T47D (cell line): ENCODE results near the gene KCNQ1.

Experiments
- DNase-seq, 2 experiments: peaks; one replicate each; pipeline versions ENCODE4 v3.0.0 to v3.0.0-alpha.2; 2011 to 2012; ENCODE audit warnings: low read depth in 1 of 2, low spot score in 1 of 2
- JUND ChIP-seq: IDR thresholded peaks from 2 replicates; pipeline ENCODE4 v1.6.1; 2012; ENCODE audit warnings: low read depth
- in situ Hi-C: cut with HindIII; loops from 2 replicates; pipeline ENCODE4 v1.10.0; 2016; ENCODE audit warnings: low sequenced_read_pairs, low pct_unique_long_range_greater_than_20kb

Gene KCNQ1

DNA sequence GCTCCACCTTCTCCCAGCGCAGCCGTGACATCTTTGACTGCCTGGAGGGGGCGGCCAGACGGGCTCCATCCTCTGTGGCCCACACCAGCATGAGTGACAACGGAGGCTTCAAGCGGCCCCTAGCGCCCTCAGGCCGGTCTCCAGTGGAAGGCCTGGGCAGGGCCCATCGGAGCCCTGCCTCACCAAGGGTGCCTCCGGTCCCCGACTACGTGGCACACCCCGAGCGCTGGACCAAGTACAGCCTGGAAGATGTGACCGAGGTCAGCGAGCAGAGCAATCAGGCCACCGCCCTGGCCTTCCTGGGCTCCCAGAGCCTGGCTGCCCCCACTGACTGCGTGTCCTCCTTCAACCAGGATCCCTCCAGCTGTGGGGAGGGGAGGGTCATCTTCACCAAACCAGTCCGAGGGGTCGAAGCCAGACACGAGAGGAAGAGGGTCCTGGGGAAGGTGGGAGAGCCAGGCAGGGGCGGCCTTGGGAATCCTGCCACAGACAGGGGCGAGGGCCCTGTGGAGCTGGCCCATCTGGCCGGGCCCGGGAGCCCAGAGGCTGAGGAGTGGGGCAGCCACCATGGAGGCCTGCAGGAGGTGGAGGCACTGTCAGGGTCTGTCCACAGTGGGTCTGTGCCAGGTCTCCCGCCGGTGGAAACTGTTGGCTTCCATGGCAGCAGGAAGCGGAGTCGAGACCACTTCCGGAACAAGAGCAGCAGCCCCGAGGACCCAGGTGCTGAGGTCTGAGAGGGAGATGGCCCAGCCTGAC, 41.7 kb upstream of the KCNQ1 start:
- no peak for TF ChIP-seq JUND
- DNase-seq, result no peak
- in situ Hi-C loops, result no loop called here

DNA sequence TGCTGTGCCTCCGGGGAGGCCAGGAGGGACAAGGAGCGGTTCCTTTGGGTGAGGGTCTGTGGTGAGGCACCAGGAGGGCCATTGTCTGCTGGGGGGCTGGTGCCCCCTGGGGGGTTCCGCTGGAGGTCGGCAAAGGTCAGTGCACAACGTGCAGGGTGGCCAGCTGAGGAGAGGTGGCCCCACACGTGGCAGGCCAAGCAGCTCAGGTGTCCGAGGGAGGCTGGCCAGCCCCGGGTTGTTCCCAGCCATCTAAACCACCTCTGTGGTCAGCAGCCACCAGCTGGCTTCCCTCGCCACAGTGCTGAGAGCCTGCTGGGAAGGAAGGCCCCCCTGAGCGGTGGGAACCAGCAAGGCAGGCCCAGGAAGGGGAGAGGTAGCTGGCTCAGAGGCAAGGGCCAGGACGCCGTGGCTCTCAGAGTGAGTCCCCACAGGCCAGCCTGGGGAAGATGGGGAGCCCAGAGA, 40.0 kb upstream of the KCNQ1 start:
- TF ChIP-seq JUND, result no peak
- no peak for DNase-seq
- in situ Hi-C loops, result no loop called here

DNA sequence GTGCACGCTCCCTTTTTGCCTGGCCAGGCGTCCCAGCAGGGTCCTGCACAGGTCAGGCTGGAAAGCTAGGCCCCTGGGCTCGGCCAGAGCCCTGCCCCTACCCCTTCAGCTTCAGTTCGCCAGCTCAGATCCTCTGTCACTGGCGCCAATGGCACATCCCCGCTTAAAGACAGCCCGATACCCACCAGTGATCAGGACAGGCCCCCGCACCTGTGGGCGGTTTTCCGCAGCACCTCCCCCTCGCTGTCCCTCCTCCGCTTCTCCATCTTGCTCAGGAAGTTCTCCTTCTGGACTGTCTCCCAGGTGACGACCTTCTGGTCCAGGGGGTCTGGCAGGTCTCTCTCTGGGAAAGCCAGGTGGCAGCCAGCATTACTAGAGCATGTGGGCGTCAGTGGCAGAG, 38.4 kb upstream of the KCNQ1 start:
- in situ Hi-C loops, result no loop called here
- TF ChIP-seq JUND, result no peak
- DNase-seq, result no peak

DNA sequence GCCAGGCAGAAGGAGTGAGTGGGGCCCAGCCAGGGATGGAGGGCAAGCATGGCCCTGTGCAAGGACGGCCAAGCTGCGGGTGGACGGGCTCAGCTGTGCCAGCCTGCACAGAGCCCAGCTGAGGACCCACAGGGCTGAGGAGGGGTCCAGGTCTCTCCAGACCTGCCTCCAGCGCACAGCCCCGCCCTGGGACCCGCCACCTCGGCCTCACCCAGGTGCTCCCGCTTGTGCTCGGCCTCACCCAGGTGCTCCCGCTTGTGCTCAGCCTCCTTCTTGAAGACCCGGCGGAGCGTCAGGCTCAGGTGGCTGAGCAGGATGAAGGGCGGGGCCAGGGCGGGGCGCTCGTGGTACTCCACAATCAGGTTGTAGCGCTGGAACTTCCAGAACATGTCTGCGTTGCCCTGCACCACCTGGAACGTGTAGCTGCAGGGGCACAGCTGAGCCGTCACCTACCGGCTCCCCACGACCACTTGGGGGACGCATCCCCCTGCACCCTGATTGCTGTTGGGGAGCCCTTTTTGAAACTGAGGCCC, 37.9 kb upstream of the KCNQ1 start:
- in situ Hi-C loops, result no loop called here
- DNase-seq, result no peak
- no peak for TF ChIP-seq JUND

DNA sequence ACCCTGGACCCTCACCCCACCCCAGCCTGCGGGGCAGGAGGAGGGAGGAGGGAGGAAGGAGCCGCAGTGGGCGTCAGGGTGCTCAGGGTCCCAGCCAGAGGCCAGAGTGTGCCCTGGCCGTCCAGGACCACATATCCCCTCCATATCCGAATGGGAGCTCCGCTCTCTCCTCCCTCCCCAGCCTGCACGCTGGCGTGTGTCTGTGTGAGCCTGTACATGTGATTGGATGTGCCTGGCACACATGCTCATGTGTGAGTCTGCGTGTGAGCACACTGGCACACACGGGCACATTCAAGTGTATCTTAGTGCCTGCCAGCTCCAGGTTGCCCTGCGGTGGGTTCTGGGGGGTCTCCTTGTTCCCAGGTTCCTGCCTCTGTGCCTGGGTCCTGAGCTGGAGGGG, 36.1 kb upstream of the KCNQ1 start:
- no peak for TF ChIP-seq JUND
- no peak for DNase-seq
- in situ Hi-C loops, result no loop called here

DNA sequence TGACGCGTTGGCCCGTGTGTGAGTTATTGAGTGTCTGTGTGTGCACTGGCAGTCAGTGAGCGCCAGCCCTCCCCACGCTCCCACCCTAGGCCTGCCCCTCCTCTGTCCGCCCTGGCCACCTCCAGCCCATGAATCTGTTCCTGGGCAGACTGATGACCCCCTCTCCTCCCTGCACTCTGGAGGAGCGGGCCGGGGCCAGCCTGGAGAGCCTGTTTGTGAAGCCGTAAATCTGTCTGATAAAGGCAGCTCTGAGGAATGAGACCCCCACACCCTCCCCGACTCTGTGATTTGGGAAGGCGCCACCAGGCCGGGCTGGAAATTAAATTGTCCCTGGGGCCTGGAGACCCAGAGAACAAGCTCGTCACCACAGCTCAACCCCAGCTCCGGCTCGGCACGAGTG, 35.7 kb upstream of the KCNQ1 start:
- in situ Hi-C loops, result no loop called here
- no peak for DNase-seq
- TF ChIP-seq JUND, result no peak

DNA sequence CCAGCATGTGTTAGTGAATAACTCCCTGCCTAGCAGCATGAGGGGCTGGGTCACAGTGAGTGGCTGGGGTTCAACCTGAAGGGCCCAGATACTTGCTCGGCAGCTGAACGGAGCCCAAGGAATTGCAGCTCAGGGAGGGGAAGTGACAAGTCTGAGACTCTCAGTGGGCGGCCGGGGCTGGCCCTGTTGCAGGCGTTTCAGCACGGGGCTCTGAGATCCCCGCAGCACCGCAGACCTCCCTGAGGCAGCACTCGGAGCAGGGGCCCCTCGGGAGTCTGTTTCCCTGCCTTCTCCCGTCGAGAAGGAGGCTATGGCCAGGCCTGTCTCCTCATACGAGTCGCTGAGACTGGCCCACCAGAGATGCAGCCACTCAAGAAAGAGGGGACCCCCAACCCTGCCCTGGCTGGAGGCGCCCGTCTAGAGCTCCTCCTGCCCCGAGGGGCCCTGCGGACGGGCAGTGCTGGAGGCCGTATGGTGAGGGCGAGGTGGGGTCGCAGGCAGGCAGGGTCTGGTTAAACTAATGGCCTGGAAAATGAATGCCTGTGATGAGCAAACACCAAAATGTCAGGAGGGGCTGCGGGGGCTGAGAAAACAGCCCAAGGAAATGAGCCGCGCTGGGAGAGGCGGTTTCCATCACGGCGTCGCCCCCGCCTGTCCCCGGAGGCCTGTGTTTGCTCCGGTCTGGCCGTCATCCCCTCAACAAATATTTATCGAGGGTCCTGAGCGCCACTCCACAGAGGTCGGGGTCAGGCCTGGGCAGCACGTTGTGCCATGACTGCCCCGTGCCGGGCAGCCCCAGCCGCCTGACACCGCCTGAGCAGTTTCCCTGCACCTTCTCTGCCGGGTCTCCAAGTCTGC, 35.0 kb upstream of the KCNQ1 start:
- DNase-seq, result no peak
- in situ Hi-C loops, result no loop called here
- TF ChIP-seq JUND, result no peak

DNA sequence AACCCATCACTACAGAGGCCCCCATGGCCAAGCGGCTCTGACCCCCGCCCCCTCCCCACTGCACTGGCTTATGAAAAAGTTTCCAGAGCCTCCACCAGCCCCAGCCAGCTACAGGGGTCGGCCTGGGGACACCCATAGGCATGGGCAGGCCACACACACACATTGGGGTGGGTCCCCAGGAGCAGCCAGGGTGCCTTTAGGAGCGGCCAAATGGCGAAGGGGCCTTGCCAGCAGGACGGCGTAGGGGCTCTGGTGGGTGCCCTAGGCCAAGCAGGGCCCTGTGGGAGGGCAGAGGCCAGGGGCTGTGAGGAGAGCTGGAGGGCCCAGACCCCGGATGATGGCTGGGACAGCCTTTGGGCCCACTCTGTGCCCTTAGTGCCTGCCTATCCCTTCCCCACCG, 34.2 kb upstream of the KCNQ1 start:
- in situ Hi-C loops, result no loop called here
- TF ChIP-seq JUND, result no peak
- DNase-seq, result no peak

DNA sequence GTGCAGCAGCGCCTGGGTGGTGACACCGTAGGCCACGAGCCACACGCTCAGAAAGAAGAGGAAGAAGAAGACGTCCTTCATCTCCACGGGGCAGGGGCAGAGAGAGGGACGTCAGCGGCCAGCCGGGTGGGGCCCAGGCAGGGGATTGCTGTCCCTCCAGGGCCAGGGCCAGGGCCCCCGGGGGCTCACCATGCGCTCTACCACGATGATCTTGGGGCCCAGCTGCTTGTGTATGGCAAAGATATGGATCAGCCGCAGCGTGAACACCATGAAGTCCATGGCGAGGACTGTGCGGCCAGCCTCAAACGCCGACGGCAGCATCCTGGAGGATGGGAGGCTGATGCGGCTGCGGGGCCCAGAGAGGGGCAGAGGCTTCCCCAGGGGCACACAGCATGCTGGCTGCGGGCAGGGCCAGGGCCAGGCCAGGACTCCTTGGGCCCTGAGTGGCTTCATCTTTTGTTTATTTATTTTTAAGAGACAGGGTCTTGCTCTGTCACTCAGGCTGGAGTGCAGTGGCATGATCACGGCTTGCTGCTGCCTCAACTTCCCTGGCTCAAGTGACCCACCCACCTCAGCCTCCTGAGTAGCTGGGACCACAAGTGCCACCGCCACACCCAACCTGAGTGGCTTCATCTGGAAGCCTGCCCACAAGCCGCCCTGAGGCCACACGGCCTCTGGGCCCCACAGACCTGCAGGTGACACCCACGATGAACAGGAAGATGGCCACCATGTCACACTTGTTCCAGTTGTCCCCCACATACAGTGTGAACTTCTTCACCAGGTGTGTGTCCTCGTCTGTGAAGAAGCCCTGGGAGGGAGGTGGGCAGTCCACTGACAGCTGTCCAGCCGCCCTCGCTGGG, 33.1 kb upstream of the KCNQ1 start:
- in situ Hi-C loops, result no loop called here
- no peak for TF ChIP-seq JUND
- no peak for DNase-seq

DNA sequence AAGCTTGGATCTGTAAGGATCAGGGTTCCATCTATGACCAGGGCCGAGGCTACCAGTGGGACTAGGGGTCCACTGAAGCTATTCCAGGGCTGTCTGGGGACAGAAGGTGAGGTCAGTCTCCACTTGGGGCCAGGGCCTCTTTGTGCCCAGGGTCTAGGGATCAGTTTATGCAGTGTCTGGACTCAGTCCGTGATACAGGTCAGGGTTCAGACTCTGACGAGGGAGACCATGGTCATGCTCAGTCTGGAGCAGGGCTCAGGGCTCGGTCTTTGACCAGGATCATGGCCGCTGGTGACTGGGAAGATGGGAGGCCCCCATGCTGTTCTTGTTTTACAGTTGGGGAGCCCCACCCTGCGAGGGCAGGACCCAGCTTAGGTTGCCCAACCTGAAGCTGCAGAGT, 32.5 kb upstream of the KCNQ1 start:
- no peak for TF ChIP-seq JUND
- in situ Hi-C loops, result no loop called here
- no peak for DNase-seq

DNA sequence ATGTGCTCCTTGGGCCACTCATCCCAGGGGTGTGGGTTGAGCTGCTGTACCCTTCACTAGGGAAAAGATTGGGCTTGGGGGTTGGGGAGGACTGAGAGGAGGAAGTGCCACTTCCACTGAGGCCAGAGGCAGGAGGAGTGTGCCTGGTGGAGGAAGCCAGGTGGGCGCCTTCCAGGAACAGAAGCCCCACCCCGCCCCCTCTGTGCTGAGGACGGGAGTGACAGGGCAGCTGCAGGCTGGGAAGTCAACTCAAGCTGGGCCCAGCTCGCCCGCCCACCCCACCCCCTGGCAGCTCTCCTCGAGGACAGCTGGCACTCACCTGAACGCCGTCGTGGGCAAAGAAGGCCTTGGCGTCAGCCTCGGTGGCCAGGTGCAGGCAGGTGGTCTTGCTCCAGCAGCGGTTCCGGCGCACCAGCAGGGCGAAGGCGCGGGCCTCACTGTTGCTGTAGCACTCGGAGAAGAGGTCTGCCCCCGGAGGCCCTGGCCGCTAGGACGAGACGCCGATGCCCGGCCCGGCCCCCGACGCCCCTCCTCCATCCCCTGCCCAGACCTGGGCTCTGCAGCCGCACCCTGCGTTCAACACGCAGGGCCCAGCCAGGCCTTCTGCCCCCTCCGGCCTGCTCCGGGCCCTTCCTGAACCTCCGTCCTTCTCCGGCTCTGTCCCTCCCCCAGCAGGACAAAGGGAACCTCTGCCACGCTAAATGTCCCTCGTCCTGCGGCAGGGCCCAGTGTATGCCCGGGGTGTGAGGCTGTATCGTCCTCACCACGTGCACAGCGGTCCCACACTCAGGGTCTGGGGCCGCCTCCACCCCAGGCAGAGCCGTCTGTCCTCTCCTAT, 30.8 kb upstream of the KCNQ1 start:
- no peak for TF ChIP-seq JUND
- DNase-seq, result no peak
- in situ Hi-C loops, result no loop called here
